K562 (cell line): ENCODE results near the gene USP12. TPM values are rescaled to one million over a fixed set of nuclear protein-coding genes. Genes with fewer than 3 reads are reported as not detected.

Experiments used
- ATAC-seq: fragments of 200-7000 bp; cut with Tn5 transposase; 3 replicates; pipeline ENCODE4 v1.9.1; 2020; ENCODE audit warnings: moderate library complexity
- BruUV-seq: library from RNA; stranded (reverse); fragments of 400-500 nt; replicated peaks from 2 replicates; lab custom pipeline; 2021; lab: Mats Ljungman, UMichigan
- CTCF ChIA-PET: fragments of 300-600 bp; formaldehyde crosslinking; extraction: SDS; loops from one replicate; lab custom pipeline; 2021; ENCODE audit warnings: low intra/inter-chr PET ratio; lab: Yijun Ruan, JAX
- POLR2A ChIA-PET: fragments of 300-600, 350-650 bp; sonication (Branson Sonifier 250); formaldehyde crosslinking; extraction: SDS; loops from one replicate; lab custom pipeline; 2021; ENCODE audit warnings: antibody characterized with exemption, inconsistent platforms; lab: Yijun Ruan, JAX
- DNase-seq, 4 experiments: peaks; one replicate each; pipeline versions ENCODE4 v3.0.0 to v3.0.0-alpha.2; 2011 to 2018; ENCODE audit warnings: low spot score in 3 of 4, mixed read lengths in 3 of 4; ENCODE audit errors: extremely low read depth in 1 of 4
- FAIRE-seq: peaks from 2 replicates; lab custom pipeline; 2011; peaks lifted over from hg19 to GRCh38; lab: Jason Lieb, UNC
- H2AFZ ChIP-seq: 2 replicates; pipeline ENCODE4 v1.6.0; 2011; ENCODE audit warnings: low read depth, low read length, control low read depth, inconsistent platforms
- H3K27ac ChIP-seq: fragments of 200-600 bp; 3 replicates; pipeline ENCODE4 v1.8.0; 2011; ENCODE audit warnings: low read depth, mild to moderate bottlenecking, control low read depth, inconsistent platforms, low read length, moderate library complexity, mixed read lengths; ENCODE audit errors: extremely low read depth
- H3K27me3 ChIP-seq, 2 experiments: fragments of 300-600 bp in 1 of 2; 2 replicates in 1 of 2; 3 replicates in 1 of 2; pipeline versions ENCODE4 v1.6.0 to v1.8.0; 2011; ENCODE audit warnings: inconsistent platforms in 2 of 2, low read length in 2 of 2, mild to moderate bottlenecking in 1 of 2, mixed read lengths in 1 of 2, moderate library complexity in 1 of 2; ENCODE audit not compliant: control insufficient read depth in 2 of 2, insufficient read depth in 2 of 2
- H3K36me3 ChIP-seq: fragments of 300-600 bp; 3 replicates; pipeline ENCODE4 v1.8.0; 2011; ENCODE audit warnings: mild to moderate bottlenecking, low read length, inconsistent platforms; ENCODE audit not compliant: control insufficient read depth, insufficient read depth
- H3K4me1 ChIP-seq, 2 experiments: fragments of 200-600 bp in 1 of 2; replicated peaks in 1 of 2; 2 replicates in 1 of 2; 3 replicates in 1 of 2; pipeline versions ENCODE4 v1.5.1 to v1.8.0; 2011; ENCODE audit warnings: inconsistent platforms in 2 of 2, low read length in 2 of 2, mild to moderate bottlenecking in 1 of 2, mixed read lengths in 1 of 2, moderate library complexity in 1 of 2; ENCODE audit not compliant: control insufficient read depth in 2 of 2, insufficient read depth in 2 of 2
- H3K4me2 ChIP-seq: 2 replicates; pipeline ENCODE4 v1.6.1; 2011; ENCODE audit warnings: low read length, control low read depth, inconsistent platforms, mixed read lengths; ENCODE audit not compliant: insufficient read depth
- H3K4me3 ChIP-seq: fragments of 200-600 bp; sonication (generic), shearing (Covaris generic); 2 replicates; pipeline ENCODE4 v1.5.1; 2016; ENCODE audit warnings: control low read depth, inconsistent platforms
- H3K79me2 ChIP-seq: fragments of 200-600 bp; 3 replicates; pipeline ENCODE4 v1.8.0; 2011; ENCODE audit warnings: low read length, inconsistent platforms; ENCODE audit not compliant: control insufficient read depth, insufficient read depth
- H3K9ac ChIP-seq, 2 experiments: 2 replicates each; pipeline versions ENCODE4 v1.6.0 to v1.6.1; 2011; ENCODE audit warnings: low read depth in 2 of 2, low read length in 2 of 2, control low read depth in 1 of 2, inconsistent platforms in 1 of 2, mild to moderate bottlenecking in 1 of 2, mixed read lengths in 1 of 2; ENCODE audit not compliant: insufficient read depth in 1 of 2
- H3K9me1 ChIP-seq: one replicate; pipeline ENCODE4 v1.6.0; 2011; ENCODE audit warnings: inconsistent platforms, mild to moderate bottlenecking, low read length, moderate library complexity; ENCODE audit not compliant: control insufficient read depth, insufficient read depth
- H3K9me3 ChIP-seq: replicated peaks from 2 replicates; pipeline ENCODE4 v1.5.1; 2011; ENCODE audit warnings: low read depth, low read length, inconsistent platforms; ENCODE audit not compliant: control insufficient read depth, insufficient read depth
- H4K20me1 ChIP-seq: replicated peaks from 2 replicates; pipeline ENCODE4 v1.6.1; 2011; ENCODE audit warnings: low read length, inconsistent platforms, mixed read lengths; ENCODE audit not compliant: control insufficient read depth, insufficient read depth
- ATF7 ChIP-seq: fragments of 450-650 bp; IDR thresholded peaks from 2 replicates; pipeline ENCODE4 v1.7.1; 2014; ENCODE audit warnings: mild to moderate bottlenecking, moderate library complexity
- CBX1 ChIP-seq: sonication (generic); IDR thresholded peaks from 2 replicates; pipeline ENCODE4 v1.6.1; 2016; ENCODE audit warnings: antibody characterized with exemption, low read depth, mild to moderate bottlenecking
- ETV5 ChIP-seq: sonication (generic); formaldehyde crosslinking; IDR thresholded peaks from 2 replicates; pipeline ENCODE4 v1.4.0; 2020; ENCODE audit warnings: low read depth, mild to moderate bottlenecking, missing genetic modification reagents
- MTA1 ChIP-seq: fragments of 450-650 bp; IDR thresholded peaks from 2 replicates; pipeline ENCODE4 v1.6.1; 2017; ENCODE audit warnings: borderline replicate concordance
- PURB ChIP-seq: sonication (generic); formaldehyde crosslinking; IDR thresholded peaks from 2 replicates; pipeline ENCODE4 v1.9.0; 2021; ENCODE audit warnings: low read depth, mild to moderate bottlenecking, missing genetic modification reagents
- SMARCB1 ChIP-seq: IDR thresholded peaks from 2 replicates; pipeline ENCODE4 v1.6.1; 2011; ENCODE audit warnings: improper control_type of control experiment, low read depth; ENCODE audit not compliant: insufficient read length
- ZBTB2 ChIP-seq: fragments of 450-650 bp; IDR thresholded peaks from 2 replicates; pipeline ENCODE4 v1.6.1; 2016; ENCODE audit warnings: antibody characterized with exemption
- WGBS: fragments of 100-300 bp; shearing (Covaris generic); methylation state at CpG from one replicate; pipeline ENCODE4 v1.1.6; 2016; ENCODE audit warnings: low coverage, mixed read lengths; ENCODE audit not compliant: insufficient coverage; ENCODE audit errors: missing lambda C conversion rate; 5-methylcytosine and 5-hydroxymethylcytosine counted together
- in situ Hi-C: fragments of 300-500 bp; cut with MboI; formaldehyde crosslinking; loops from 4 replicates; pipeline ENCODE4 v1.15.0; 2018; ENCODE audit warnings: inconsistent platforms, mixed read lengths
- intact Hi-C: fragments of 100-400 bp; cut with micrococcal nuclease; formaldehyde crosslinking; loops from 2 replicates; pipeline ENCODE4 v1.14.2; 2022
- polyA plus RNA-seq, 8 experiments: library from polyadenylated mRNA; depleted of rRNA in 4 of 8; stranded (reverse) in 5 of 8; unstranded in 3 of 8; fragments of >200 nt; fragmentation: Nextera tagmentation in 2 of 8; fragmentation: Illumina TruSeq in 1 of 8; extraction: Ambion mirVana in 2 of 8; extraction: Trizol in 1 of 8; gene quantifications; 2 replicates each; pipeline versions ENCODE4 v1.2.1 to v1.2.3, GENCODE V29; 2011 to 2014; ENCODE audit warnings: inconsistent platforms in 1 of 8, missing spikeins in 1 of 8
- total RNA-seq, 7 experiments: library from RNA; depleted of rRNA in 6 of 7; stranded (reverse); fragments of >200 nt in 6 of 7; fragmentation: Illumina TruSeq in 2 of 7; extraction: Trizol in 2 of 7; gene quantifications; 2 replicates each; pipeline versions ENCODE4 v1.2.1 to v1.2.3, GENCODE V29; 2011 to 2021; ENCODE audit warnings: low replicate concordance in 1 of 7

USP12 gene
- total and polyA plus RNA-seq, 9 of the 15 experiments (the other 6 are each of a cell fraction or from before 2014, with no cell fraction given), result 1.8 to 20.5 (median 13.3) TPM

- in situ Hi-C loops, result no loop called here
- H2AFZ ChIP-seq, result no peak overlapping the region
Measured at GRCh38 chr13:27208514-27208913, 36.9 kb upstream of the USP12 start.

More at GRCh38 chr13:27208514-27208913, 36.9 kb upstream of the USP12 start:
- WGBS, result 53% methylated on average over 1 of the region's 1 CpG
- no peak overlapping the region for H3K27ac ChIP-seq
- no peak overlapping the region for H3K4me2 ChIP-seq
- H3K79me2 ChIP-seq, result no peaks in the 10 kb centered on the region
- H3K36me3 ChIP-seq, result no peaks in the 10 kb centered on the region
- no peaks in the 10 kb centered on the region for H4K20me1 ChIP-seq
- H3K27me3 ChIP-seq, result no peaks in the 10 kb centered on the region
- BruUV-seq, result no TSS peak
- no peaks in the 10 kb centered on the region for H3K9me1 ChIP-seq
- FAIRE-seq, result no peak
- TF ChIP-seq ZBTB2 (no peak), CBX1 (no peak), MTA1 (no peak), ETV5 (no peak), ATF7 (no peak), PURB (no peak), SMARCB1 (no peak)
- H3K4me3 ChIP-seq, result no peak overlapping the region
- ChIA-PET POLR2A (no interaction called here), CTCF (no interaction called here)
- no peak overlapping the region for H3K9ac ChIP-seq
- intact Hi-C loops, result no loop called here
- H3K4me1 ChIP-seq, result peaks cover 2 to 3% of the 10 kb centered on the region in 2 experiments; a peak in 4 of 5 replicates
- no peak for ATAC-seq
- H3K9me3 ChIP-seq, result no peaks in the 10 kb centered on the region
- DNase-seq, result no peak
